GM18508 (cell line): ENCODE measurements around the gene SORCS2.

Source experiments
- ATAC-seq: cut with Tn5 transposase; IDR thresholded peaks from one replicate; pipeline ENCODE4 v1.9.1; 2021; ENCODE audit warnings: moderate number of reproducible peaks; ENCODE audit not compliant: insufficient read depth, unreplicated experiment

SORCS2 gene

GRCh38 chr4:7677086-7677485, 484.7 kb downstream of the SORCS2 start:
- no peak for ATAC-seq

GRCh38 chr4:7677799-7678301, 485.5 kb downstream of the SORCS2 start:
- ATAC-seq: no peak

- ATAC-seq: no peak
Observed at GRCh38 chr4:7678318-7678852, 486.0 kb downstream of the SORCS2 start.

GRCh38 chr4:7679406-7680040, 487.2 kb downstream of the SORCS2 start:
- ATAC-seq: no peak

DNA sequence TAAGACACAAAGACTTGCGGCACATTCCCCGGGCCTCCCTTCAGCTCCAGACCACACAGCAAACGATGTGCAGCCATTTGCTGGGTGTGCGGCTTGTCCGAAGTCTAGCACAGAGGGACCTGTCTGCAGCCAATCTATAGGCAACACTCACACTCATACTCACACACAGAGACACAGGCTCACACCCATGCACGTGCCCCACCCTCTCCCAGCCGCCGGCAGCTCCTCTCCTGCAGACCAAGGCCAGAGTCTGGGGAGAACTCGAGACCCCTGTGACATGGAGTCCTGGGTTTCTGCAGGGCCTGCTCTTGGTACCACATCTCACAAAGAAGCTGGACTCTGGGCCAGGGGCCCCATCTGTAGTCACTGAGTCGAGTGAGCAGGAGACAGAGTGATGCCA, 487.8 kb downstream of the SORCS2 start:
- no peak for ATAC-seq

DNA sequence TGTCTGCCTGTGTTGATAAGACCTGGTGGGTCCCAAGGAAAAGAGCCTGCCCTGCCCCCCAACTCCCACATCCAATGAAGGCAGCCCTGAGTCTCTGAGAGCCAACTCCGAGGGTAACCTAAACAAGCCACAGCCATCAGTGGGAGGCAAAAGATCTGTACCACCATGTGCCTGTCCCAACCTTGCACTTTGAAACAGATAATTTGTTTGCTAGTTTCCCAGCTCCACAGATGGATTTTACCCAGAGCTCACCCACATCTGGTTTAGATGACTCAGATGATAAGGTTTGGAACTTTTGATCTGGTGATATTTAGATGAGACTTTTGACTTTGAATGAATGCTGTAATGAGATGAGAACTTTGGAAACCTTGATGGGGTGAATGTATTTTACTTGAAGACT, 488.4 kb downstream of the SORCS2 start:
- ATAC-seq: no peak

DNA sequence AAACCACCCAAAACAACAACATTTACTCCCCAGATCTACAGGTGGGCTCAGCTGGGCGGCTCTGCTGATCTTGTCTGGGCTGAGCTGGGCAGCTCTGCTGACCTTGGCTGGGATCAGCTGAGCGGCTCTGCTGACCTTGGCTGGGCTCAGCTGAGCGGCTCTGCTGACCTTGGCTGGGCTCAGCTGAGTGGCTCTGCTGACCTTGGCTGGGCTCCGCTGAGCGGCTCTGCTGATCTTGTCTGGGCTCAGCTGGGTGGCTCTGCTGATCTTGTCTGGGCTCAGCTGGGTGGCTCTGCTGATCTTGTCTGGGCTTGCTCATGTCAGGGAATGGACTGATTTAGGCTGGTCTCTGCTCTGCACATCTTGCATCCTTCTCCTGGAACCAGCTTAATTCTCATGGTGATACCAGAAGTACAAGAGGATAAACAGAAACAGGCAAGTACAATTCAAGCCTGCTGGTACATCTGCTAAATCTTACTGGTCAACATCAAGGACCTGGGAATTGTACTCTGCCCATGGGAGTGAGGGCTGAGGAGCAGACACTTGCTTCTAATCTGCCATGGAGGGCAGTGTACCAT, 490.9 kb downstream of the SORCS2 start:
- no peak for ATAC-seq

DNA sequence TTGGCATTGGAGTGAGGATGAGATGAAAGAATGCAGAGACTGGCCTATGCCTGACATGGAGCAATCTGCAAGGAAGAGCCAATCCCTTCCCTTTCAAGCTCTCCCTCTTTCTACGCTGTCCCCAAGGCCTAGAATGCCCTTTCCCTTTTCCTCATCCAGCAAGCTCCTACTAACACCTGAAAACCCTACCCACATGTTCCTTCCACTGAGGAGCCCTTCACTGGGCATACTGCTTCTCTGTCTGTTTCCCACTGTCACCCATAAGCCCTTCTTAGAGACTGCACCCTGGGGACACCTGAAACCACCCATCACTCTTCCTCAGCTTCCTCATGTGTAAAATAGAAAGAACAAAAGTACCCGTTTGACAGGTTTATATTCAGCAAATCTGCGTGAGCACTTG, 492.0 kb downstream of the SORCS2 start:
- no peak for ATAC-seq

DNA sequence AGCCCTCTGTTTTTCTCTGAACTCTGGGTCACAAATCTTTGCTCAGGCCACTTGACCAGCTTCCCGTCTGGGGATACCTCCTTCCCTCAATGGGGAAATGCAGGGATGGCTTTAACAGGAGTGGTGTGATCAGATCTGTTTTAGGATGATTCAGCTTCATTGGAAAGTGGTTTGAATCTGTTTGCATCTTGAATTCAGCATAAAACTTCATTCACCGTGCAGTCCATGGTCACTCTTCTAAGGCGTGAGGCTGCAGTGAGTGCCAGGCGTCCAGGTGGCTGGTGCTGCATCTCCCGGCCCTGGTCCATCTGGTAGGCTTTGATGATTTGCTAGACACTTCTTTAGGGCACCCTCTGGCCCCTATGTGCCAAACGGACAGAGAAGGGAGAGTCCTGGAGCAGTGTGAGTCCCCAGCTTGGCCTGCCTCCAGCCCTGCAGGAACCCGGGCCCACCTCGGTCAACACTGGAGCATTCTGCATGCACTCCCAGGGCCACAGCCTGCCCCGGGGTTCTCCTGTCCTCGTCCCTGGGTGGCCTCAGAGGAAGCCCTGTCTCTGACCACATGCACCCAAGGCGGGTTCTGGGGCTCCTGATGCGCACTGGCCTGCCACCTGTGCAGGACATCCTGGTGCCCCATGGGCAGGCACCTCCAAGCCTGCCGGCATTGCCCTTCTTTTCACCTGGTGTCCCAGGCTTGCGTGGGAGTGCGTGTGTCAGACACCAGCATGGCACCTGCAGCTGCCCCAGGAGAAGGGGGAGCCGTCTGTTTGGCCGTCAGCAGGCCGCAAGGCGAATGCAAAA, 493.9 kb downstream of the SORCS2 start:
- ATAC-seq: no peak

- no peak for ATAC-seq
Observed at GRCh38 chr4:7687006-7687405, 494.7 kb downstream of the SORCS2 start.

GRCh38 chr4:7687796-7688195, 495.5 kb downstream of the SORCS2 start:
- ATAC-seq: no peak

DNA sequence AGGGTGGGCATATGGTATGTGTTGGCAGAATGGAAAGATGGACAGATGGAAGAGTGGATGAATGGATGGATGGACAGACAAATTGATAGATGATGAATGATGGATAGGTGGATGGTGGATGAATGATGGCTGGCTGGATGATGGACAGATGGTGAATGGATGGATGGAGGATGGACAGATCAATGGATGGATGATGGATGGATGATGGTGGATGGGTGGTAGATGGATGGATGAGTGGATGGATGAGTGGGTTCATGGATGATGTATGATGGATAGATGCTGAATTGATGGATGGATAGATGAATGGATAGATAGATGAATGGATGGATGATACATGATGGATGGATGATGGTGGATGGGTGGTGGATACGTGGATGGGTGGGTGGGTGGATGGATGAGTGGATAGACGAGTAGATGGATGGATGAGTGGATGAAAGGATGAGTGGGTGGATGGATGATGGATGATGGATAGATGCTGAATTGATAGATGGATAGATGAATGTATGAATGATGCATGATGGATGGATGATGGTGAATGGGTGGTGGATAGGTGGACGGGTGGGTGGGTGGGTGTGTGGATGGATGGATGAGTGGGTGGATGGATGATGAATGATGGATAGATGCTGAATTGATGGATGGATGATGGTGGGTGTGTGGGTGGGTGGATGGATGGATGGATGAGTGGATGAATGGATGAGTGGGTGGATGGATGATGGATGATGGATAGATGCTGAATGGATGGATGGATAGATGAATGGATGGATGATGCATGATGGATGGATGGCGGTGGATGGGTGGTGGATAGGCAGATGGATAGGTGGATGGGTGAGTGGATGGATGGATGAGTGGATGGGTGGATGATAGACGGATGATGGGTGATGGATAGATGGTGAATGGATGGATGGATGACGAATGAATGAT, 497.7 kb downstream of the SORCS2 start:
- ATAC-seq: no peak

DNA sequence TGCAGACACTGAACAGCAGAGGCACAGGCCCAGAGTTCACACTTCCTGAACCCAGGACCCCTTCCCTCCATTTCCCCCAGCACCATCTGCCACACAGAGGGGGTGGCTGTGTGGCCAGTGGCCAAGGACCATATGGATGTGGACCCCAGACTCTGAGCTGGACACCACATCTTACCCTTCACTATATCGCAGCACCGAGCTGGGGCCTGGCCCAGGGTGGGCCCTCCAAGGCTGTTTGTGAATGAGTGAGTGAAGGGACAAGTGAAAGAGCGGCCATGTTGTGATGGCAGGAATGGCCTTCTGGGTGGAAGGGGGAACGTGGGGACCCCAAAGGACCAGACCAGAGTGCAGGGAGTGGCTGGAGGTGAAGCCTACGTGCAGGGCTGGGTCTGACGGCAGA, 498.7 kb downstream of the SORCS2 start:
- ATAC-seq: no peak

DNA sequence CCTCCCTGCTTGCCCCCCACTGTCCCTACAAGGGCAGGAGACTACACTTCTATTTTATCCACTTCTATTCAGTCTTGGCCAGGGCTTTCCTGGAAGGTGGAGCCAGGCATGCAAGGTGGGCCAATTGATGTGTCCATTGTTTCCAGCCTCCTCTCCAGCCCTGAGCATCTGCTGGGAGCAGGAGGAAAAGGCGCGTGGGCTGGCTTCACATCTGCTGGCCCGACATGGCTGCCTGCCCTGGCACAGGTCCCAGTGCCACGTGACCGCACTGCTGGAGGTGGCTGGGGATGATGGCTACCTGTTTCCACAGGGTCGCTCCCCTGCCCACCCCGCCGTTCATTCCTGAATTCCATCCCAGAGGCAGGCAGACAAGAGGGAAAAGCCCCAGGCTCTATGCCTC, 499.6 kb downstream of the SORCS2 start:
- no peak for ATAC-seq

DNA sequence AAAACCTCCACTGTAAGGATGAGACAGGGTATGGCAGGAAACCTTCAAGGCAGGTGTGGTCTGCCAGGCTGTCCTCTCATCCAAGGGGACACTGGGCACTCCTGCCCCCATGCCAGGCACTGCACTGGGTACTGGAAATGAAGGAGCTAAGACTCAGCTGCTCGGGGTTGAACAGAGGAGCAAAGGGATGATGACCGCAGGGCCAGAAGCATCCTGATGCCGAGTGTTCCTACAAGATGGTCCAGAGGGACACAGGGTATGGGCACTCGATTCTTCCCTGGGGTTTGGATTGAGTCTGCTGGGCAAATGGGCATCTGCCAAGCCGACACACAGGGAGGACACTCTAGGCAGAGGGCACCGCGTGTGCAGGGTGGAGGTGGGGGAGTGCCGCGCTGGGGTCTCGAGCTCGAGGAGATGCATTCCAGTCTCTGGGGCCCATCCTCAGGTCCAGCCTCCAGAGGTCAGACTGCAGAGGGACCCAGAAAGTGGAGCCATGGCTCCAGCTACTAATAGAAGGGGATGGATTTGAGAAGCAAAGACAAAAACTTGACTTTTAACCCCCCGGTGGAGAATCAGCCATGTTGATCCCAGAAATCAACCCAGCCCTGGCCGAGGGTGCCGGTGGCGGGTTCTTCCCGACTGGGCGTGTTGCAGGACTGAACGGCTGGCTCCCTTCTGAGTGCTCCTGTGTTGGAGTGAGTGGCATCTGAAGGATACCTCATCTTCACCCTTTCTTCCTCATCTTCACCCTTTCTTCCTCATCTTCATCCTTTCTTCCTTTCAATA, 500.3 kb downstream of the SORCS2 start:
- no peak for ATAC-seq

DNA sequence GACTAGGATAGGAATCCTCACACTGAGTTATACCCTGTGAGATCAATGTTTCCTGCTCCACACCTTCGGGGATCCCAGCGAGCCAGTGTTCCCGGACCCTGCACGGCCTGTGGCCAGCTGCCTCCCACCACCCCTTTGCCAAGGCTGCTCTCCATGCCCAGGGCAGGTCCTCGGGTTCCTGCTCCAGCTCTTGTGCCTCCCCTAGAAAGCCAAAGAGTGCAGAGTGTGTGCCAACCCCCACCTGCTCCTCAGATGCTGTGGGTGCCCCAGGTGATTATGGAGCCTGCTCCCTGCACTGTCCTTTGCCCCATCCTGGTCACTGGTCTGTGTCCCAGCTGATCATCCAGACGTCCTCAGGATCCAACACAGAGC, 500.9 kb downstream of the SORCS2 start:
- no peak for ATAC-seq

DNA sequence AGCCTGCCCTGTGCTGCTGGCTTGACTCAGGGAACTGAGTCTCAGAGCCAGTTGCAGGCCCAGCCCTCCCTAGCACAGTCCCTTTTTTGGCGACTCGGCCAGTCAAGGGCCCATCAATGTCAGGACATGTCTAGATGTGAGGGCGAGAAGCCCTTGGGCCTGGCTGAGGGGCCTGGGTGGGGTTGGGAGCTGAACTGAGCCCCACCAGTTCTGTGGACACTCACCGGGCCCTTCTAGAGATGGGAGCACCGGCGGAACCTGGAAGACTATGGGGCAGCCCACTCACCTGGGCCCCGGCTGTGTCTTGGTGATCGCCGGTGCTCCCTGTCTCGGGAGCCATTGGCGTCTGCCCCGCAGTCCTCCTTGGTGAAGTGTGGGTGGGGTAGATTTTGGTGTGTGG, 501.4 kb downstream of the SORCS2 start:
- ATAC-seq: no peak

- ATAC-seq: no peak
Observed at GRCh38 chr4:7694324-7694723, 502.0 kb downstream of the SORCS2 start.

- no peak for ATAC-seq
Observed at GRCh38 chr4:7697343-7697742, 505.0 kb downstream of the SORCS2 start.
